ENCODE results near the gene SIAH3. TPM values are rescaled to one million over a fixed set of nuclear protein-coding genes. Genes with fewer than 3 reads are reported as not detected.

SIAH3 gene
- total RNA-seq, 4 donors from 2014 or later, result not detected

GRCh38 chr13:45837111-45837510 lies 14.4 kb downstream of the SIAH3 start:
- Histone ChIP-seq H3K4me3 (no peak overlapping the region), H3K27me3 (no peaks in the 10 kb centered on the region), H3K4me1 (peaks cover 0 to 3% (median 0%) of the 10 kb centered on the region in 4 donors), H3K27ac (no peak overlapping the region), H3K9me3 (no peaks in the 10 kb centered on the region), H3K36me3 (no peaks in the 10 kb centered on the region)
- WGBS, 2 donors (ENCODE audit: low coverage in 1 of 2), result 30 to 42% methylated on average over 1 of the region's 1 CpG
- no peak for DNase-seq
- intact Hi-C loops (cut with DNase I; ENCODE audit: low total_unique reads) (no loop called here), in situ Hi-C loops (cut with MboI; ENCODE audit: low pct_ligation_motif_present in 1 of 4, low pct_unique_long_range_greater_than_20kb in 1 of 4, low sequenced_read_pairs in 3 of 4) (no loop called here)
- no peak for TF ChIP-seq POLR2A (IDR thresholded peaks at IDR 0.05)
- no peak for TF ChIP-seq EP300 (IDR thresholded peaks at IDR 0.05; ENCODE audit: low read depth)
- TF ChIP-seq POLR2AphosphoS5 (IDR thresholded peaks at IDR 0.05), result no peak
- no peak for TF ChIP-seq CTCF (IDR thresholded peaks at IDR 0.05)

- DNase-seq, result no peak
- in situ Hi-C loops (cut with MboI; ENCODE audit: low pct_ligation_motif_present in 1 of 4, low pct_unique_long_range_greater_than_20kb in 1 of 4, low sequenced_read_pairs in 3 of 4), result no loop called here
- Histone ChIP-seq H3K4me3 (no peak overlapping the region), H3K4me1 (peaks cover 0 to 3% (median 0%) of the 10 kb centered on the region in 4 donors), H3K36me3 (no peaks in the 10 kb centered on the region), H3K9me3 (no peaks in the 10 kb centered on the region), H3K27ac (no peak overlapping the region), H3K27me3 (no peaks in the 10 kb centered on the region)
- TF ChIP-seq POLR2A (IDR thresholded peaks at IDR 0.05) (no peak), CTCF (IDR thresholded peaks at IDR 0.05) (no peak), EP300 (IDR thresholded peaks at IDR 0.05; ENCODE audit: low read depth) (no peak), POLR2AphosphoS5 (IDR thresholded peaks at IDR 0.05) (no peak)
- WGBS, 2 donors (ENCODE audit: low coverage in 1 of 2), result 68 to 87% methylated on average over 2 to 7 of the region's 7 CpGs
- intact Hi-C loops (cut with DNase I; ENCODE audit: low total_unique reads), result no loop called here
These were observed 17.1 kb downstream of the SIAH3 start for GRCh38 chr13:45834411-45834994.

- Histone ChIP-seq H3K36me3 (no peaks in the 10 kb centered on the region), H3K27me3 (no peaks in the 10 kb centered on the region), H3K9me3 (no peaks in the 10 kb centered on the region), H3K4me1 (peaks cover 0 to 3% (median 0%) of the 10 kb centered on the region in 4 donors), H3K27ac (no peak overlapping the region), H3K4me3 (no peak overlapping the region)
- DNase-seq, result no peak
- TF ChIP-seq POLR2AphosphoS5 (IDR thresholded peaks at IDR 0.05) (no peak), POLR2A (IDR thresholded peaks at IDR 0.05) (no peak), CTCF (IDR thresholded peaks at IDR 0.05) (no peak), EP300 (IDR thresholded peaks at IDR 0.05; ENCODE audit: low read depth) (no peak)
- in situ Hi-C loops (cut with MboI; ENCODE audit: low pct_ligation_motif_present in 1 of 4, low pct_unique_long_range_greater_than_20kb in 1 of 4, low sequenced_read_pairs in 3 of 4), result no loop called here
- 32 to 65% methylated on average over 4 to 5 of the region's 5 CpGs for WGBS, 2 donors (ENCODE audit: low coverage in 1 of 2)
- intact Hi-C loops (cut with DNase I; ENCODE audit: low total_unique reads), result no loop called here
These were observed 17.7 kb downstream of the SIAH3 start for GRCh38 chr13:45833663-45834375.

- no peak overlapping the region for H3K4me3 ChIP-seq
- intact Hi-C loops (cut with DNase I; ENCODE audit: low total_unique reads) (no loop called here), in situ Hi-C loops (cut with MboI; ENCODE audit: low pct_ligation_motif_present in 1 of 4, low pct_unique_long_range_greater_than_20kb in 1 of 4, low sequenced_read_pairs in 3 of 4) (no loop called here)
- TF ChIP-seq POLR2A (IDR thresholded peaks at IDR 0.05) (no peak), EP300 (IDR thresholded peaks at IDR 0.05; ENCODE audit: low read depth) (no peak), CTCF (IDR thresholded peaks at IDR 0.05) (no peak), POLR2AphosphoS5 (IDR thresholded peaks at IDR 0.05) (no peak)
- no peak for DNase-seq
- no peaks in the 10 kb centered on the region for H3K9me3 ChIP-seq
- H3K36me3 ChIP-seq, result no peaks in the 10 kb centered on the region
- no peak overlapping the region for H3K27ac ChIP-seq
- H3K4me1 ChIP-seq, result peaks cover 0 to under 1% (median 0%) of the 10 kb centered on the region in 4 donors
- no peaks in the 10 kb centered on the region for H3K27me3 ChIP-seq
- WGBS, 2 donors (ENCODE audit: low coverage in 1 of 2), result 79 to 83% methylated on average over 1 to 4 of the region's 4 CpGs
These were observed 18.3 kb downstream of the SIAH3 start for GRCh38 chr13:45833242-45833641.

Data from transverse colon (tissue), 4 donors.